ENCODE measurements around the gene PLEKHG4B.
"Not testable (repeated sequence)": the region's sequence is repeated elsewhere in the genome, so short reads cannot be mapped to it uniquely, and the experiment has no call there.

The PLEKHG4B gene

DNA sequence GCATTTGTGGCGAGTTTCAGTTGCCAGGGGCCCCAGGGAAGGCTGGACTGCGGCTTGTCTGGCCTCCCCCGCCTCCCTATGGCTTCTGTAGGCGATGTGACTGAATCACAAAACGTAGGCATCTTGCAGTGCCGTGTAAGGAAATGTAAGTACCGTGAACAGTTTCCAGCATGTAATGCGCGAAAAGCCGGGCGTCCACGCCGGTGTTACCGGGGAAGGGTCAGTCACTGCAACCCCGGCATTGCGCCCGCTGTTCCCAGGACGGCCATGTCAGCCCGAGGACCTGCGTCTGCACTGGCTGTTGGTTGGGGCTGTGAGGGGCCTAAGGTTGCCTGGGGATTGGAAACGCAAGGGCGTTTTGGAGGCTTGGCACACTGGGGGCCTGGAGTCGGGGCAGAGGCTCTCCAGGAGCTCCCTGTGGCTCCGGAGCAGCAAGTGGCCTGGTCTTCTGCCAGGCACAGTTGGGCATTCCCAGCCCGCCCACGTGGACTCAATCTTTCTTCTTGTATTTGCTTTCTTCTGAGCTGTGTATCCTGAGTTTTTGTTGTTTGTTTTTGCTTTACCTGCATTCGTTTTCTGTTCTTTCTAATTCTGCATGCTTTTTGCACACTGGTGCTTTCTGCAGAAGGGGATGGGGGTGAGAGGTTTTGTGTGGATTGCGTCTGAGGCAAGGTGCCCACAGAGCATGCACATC lies 36.9 kb upstream of the PLEKHG4B start:
- Histone ChIP-seq H3K4me1 (ENCODE audit: control insufficient read depth in 1 of 2, insufficient read depth in 2 of 2, low read length in 2 of 2) (no peaks in the 10 kb centered on the region), H3K36me3 (ENCODE audit: control insufficient read depth in 1 of 2, insufficient read depth in 2 of 2, low read length in 2 of 2) (no peaks in the 10 kb centered on the region), H3K27ac (ENCODE audit: low read depth, low read length) (no peak overlapping the region), H3K9me3 (ENCODE audit: control insufficient read depth in 1 of 2, low read length in 2 of 2) (no peaks in the 10 kb centered on the region), H3K9ac (ENCODE audit: low read depth in 1 of 2, low read length in 2 of 2) (no peak overlapping the region), H3K27me3 (ENCODE audit: control insufficient read depth in 1 of 2, insufficient read depth in 2 of 2, low read length in 2 of 2) (peaks cover 16 to 22% of the 10 kb centered on the region in 2 donors), H3K4me3 (ENCODE audit: low read depth in 1 of 2, low read length in 2 of 2) (no peak overlapping the region)

DNA sequence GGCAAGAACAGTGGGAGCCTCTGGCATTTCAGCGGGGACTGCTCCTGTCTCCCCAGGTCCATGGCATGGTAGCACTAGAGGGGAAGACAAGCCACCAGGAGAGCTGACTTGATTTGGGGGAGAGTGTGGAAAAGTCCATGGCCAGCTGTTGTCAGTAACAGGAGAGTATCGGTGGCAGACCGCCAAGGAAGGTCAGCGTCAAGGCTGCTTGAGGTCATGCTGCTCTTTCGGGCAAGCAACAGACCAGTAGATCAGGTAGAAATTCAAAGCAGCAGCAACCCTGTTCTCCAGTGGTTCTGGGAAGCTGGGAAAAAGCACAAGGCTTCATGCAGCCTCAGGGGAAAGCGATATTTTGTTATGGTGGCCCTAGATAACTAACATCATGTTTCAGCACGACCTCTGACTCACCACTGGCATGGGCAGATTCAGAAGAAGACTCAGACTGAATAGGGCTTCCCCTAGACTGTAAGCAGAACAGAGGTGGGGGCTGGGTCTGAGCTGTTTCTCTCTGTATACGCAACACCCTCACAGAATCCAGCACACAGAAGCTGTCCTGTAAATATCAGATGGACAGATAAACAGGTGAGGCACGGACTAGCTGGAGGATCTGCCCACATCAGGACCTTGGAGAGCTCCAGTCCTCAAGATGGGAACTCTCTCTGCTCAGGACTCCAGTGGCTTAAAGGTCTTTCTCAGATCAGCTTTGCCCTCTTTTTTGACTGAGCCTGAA lies 35.2 kb upstream of the PLEKHG4B start:
- Histone ChIP-seq H3K36me3 (ENCODE audit: control insufficient read depth in 1 of 2, insufficient read depth in 2 of 2, low read length in 2 of 2) (no peaks in the 10 kb centered on the region), H3K9me3 (ENCODE audit: control insufficient read depth in 1 of 2, low read length in 2 of 2) (no peaks in the 10 kb centered on the region), H3K4me1 (ENCODE audit: control insufficient read depth in 1 of 2, insufficient read depth in 2 of 2, low read length in 2 of 2) (no peaks in the 10 kb centered on the region), H3K4me3 (ENCODE audit: low read depth in 1 of 2, low read length in 2 of 2) (no peak overlapping the region), H3K27ac (ENCODE audit: low read depth, low read length) (no peak overlapping the region), H3K9ac (ENCODE audit: low read depth in 1 of 2, low read length in 2 of 2) (no peak overlapping the region), H3K27me3 (ENCODE audit: control insufficient read depth in 1 of 2, insufficient read depth in 2 of 2, low read length in 2 of 2) (peaks cover 16 to 22% of the 10 kb centered on the region in 2 donors)

DNA sequence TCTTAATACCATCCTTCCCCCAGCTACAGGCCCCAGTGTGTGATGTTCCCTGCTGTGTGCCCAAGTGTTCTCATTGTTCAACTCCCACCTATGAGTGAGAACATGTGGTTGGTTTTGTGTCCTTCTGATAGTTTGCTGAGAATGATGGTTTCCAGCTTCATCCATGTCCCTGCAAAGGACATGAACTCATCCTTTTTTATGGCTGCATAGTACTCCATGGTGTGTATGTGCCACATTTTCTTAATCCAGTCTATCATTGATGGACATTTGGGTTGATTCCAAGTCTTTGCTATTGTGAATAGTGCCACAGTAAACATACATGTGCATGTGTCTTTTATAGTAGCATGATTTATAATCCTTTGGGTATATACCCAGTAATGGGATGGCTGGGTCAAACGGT lies 31.7 kb upstream of the PLEKHG4B start:
- not testable (repeated sequence) for H3K27me3 ChIP-seq (ENCODE audit: control insufficient read depth in 1 of 2, insufficient read depth in 2 of 2, low read length in 2 of 2); H3K4me1 ChIP-seq (ENCODE audit: control insufficient read depth in 1 of 2, insufficient read depth in 2 of 2, low read length in 2 of 2); H3K9ac ChIP-seq (ENCODE audit: low read depth in 1 of 2, low read length in 2 of 2); H3K9me3 ChIP-seq (ENCODE audit: control insufficient read depth in 1 of 2, low read length in 2 of 2); H3K27ac ChIP-seq (ENCODE audit: low read depth, low read length); H3K36me3 ChIP-seq (ENCODE audit: control insufficient read depth in 1 of 2, insufficient read depth in 2 of 2, low read length in 2 of 2); H3K4me3 ChIP-seq (ENCODE audit: low read depth in 1 of 2, low read length in 2 of 2)

DNA sequence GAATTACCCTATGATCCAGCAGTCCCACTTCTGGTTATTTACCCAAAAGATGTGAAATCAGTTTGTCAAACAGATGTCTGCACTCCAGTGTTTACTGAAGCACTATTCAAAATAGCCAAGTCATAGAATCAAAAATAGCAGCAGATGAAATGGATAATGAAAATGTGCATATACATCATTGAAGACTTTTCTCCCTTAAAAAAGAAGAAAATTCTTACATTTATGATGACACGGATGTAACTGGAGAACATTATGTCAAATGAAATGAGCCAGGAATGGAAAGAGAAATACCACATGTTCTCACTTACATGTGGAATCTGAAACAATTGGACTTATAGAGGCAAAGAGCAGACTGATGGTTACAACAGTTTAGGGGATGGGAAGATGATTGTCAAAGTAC lies 21.5 kb upstream of the PLEKHG4B start:
- no peaks in the 10 kb centered on the region for H3K9me3 ChIP-seq (ENCODE audit: control insufficient read depth in 1 of 2, low read length in 2 of 2)
- H3K9ac ChIP-seq (ENCODE audit: low read depth in 1 of 2, low read length in 2 of 2): no peak overlapping the region
- H3K27ac ChIP-seq (ENCODE audit: low read depth, low read length): no peak overlapping the region
- no peak overlapping the region for H3K4me3 ChIP-seq (ENCODE audit: low read depth in 1 of 2, low read length in 2 of 2)
- peaks cover 0 to 3% of the 10 kb centered on the region in 2 donors for H3K27me3 ChIP-seq (ENCODE audit: control insufficient read depth in 1 of 2, insufficient read depth in 2 of 2, low read length in 2 of 2)
- H3K36me3 ChIP-seq (ENCODE audit: control insufficient read depth in 1 of 2, insufficient read depth in 2 of 2, low read length in 2 of 2): no peaks in the 10 kb centered on the region
- no peaks in the 10 kb centered on the region for H3K4me1 ChIP-seq (ENCODE audit: control insufficient read depth in 1 of 2, insufficient read depth in 2 of 2, low read length in 2 of 2)

DNA sequence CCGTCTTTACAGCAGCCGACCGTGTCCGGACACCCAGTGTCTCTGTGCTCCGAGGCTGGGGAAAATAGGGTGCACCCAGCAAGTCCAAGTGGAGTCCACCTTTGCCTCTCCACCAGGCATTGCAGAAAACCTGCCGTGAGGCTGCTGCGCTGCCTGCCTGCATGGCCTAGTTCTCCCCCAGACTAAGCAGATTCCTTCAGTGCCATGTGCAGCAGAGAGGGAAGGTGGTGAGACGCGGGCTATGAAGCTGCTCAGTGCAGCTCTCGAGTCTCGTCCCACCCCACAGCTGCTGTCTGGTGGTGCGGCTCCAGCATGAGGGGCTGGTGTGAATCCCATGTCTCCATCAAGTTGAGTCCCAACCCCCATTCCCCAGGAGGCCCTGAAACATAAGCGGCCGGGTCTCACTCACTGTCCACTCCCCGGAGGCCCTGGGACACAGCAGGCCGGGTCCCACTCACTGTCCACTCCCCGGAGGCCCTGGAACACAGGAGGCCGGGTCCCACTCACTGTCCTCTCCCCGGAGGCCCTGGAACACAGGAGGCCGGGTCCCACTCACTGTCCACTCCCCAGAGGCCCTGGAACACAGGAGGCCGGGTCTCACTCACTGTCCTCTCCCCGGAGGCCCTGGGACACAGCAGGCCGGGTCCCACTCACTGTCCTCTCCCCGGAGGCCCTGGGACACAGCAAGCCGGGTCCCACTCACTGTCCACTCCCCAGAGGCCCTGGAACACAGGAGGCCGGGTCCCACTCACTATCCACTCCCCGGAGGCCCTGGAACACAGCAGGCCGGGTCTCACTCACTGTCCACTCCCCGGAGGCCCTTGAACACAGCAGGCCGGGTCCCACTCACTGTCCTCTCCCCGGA lies 19.4 kb upstream of the PLEKHG4B start:
- not testable (repeated sequence) for H3K9ac ChIP-seq (ENCODE audit: low read depth in 1 of 2, low read length in 2 of 2)
- H3K27me3 ChIP-seq (ENCODE audit: control insufficient read depth in 1 of 2, insufficient read depth in 2 of 2, low read length in 2 of 2): peaks cover 0 to 11% of the 10 kb centered on the region in 2 donors

DNA sequence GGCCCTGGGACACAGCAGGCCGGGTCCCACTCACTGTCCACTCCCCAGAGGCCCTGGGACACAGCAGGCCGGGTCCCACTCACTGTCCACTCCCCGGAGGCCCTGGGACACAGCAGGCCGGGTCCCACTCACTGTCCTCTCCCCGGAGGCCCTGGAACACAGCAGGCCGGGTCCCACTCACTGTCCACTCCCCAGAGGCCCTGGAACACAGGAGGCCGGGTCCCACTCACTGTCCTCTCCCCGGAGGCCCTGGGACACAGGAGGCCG lies 18.9 kb upstream of the PLEKHG4B start:
- peaks cover 0 to 11% of the 10 kb centered on the region in 2 donors for H3K27me3 ChIP-seq (ENCODE audit: control insufficient read depth in 1 of 2, insufficient read depth in 2 of 2, low read length in 2 of 2)
- not testable (repeated sequence) for H3K9ac ChIP-seq (ENCODE audit: low read depth in 1 of 2, low read length in 2 of 2); H3K9me3 ChIP-seq (ENCODE audit: control insufficient read depth in 1 of 2, low read length in 2 of 2); H3K4me3 ChIP-seq (ENCODE audit: low read depth in 1 of 2, low read length in 2 of 2); H3K36me3 ChIP-seq (ENCODE audit: control insufficient read depth in 1 of 2, insufficient read depth in 2 of 2, low read length in 2 of 2); H3K27ac ChIP-seq (ENCODE audit: low read depth, low read length); H3K4me1 ChIP-seq (ENCODE audit: control insufficient read depth in 1 of 2, insufficient read depth in 2 of 2, low read length in 2 of 2)

More for the DNA sequence above, 19.4 kb upstream of the PLEKHG4B start:
- H3K36me3 ChIP-seq (ENCODE audit: control insufficient read depth in 1 of 2, insufficient read depth in 2 of 2, low read length in 2 of 2); H3K27ac ChIP-seq (ENCODE audit: low read depth, low read length); H3K4me3 ChIP-seq (ENCODE audit: low read depth in 1 of 2, low read length in 2 of 2); H3K4me1 ChIP-seq (ENCODE audit: control insufficient read depth in 1 of 2, insufficient read depth in 2 of 2, low read length in 2 of 2); H3K9me3 ChIP-seq (ENCODE audit: control insufficient read depth in 1 of 2, low read length in 2 of 2): not testable (repeated sequence)

DNA sequence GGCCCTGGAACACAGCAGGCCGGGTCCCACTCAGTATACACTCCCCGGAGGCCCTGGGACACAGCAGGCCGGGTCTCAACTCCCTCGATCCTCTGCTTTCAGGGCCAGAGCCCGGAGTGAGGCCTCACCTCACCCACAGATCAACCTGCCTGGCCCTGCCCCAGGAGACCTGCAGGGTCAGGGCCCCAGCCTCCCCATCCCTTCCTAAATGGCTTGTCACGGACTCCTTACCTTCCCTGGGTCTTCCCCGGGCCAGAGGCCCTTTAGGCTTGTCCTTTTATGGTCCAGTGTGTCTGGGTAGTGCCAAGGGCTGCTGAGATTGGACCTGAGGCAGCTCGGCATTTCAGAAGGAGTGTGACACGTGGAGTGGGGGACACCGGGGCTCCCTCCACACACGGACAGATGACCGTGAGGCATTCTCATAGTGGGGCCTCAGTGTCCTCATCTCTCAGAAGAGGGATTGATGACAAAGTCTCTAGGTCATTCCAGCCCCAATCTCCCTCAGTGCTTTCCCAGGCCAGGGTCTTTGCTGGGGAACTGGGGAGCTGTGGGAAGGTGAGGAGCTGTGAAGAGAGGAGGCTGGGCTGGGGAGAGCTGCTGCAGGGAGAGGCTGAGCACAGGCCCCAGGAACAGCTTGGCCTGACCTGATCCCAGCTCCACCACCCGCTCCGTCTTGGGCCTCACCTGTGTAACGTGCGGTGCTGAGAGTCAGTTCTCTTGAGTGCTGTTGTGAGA lies 18.0 kb upstream of the PLEKHG4B start:
- no peaks in the 10 kb centered on the region for H3K36me3 ChIP-seq (ENCODE audit: control insufficient read depth in 1 of 2, insufficient read depth in 2 of 2, low read length in 2 of 2)
- H3K9ac ChIP-seq (ENCODE audit: low read depth in 1 of 2, low read length in 2 of 2): no peak overlapping the region
- H3K4me3 ChIP-seq (ENCODE audit: low read depth in 1 of 2, low read length in 2 of 2): no peak overlapping the region
- peaks cover 0 to 14% of the 10 kb centered on the region in 2 donors for H3K27me3 ChIP-seq (ENCODE audit: control insufficient read depth in 1 of 2, insufficient read depth in 2 of 2, low read length in 2 of 2)
- H3K27ac ChIP-seq (ENCODE audit: low read depth, low read length): no peak overlapping the region
- no peaks in the 10 kb centered on the region for H3K4me1 ChIP-seq (ENCODE audit: control insufficient read depth in 1 of 2, insufficient read depth in 2 of 2, low read length in 2 of 2)
- no peaks in the 10 kb centered on the region for H3K9me3 ChIP-seq (ENCODE audit: control insufficient read depth in 1 of 2, low read length in 2 of 2)

DNA sequence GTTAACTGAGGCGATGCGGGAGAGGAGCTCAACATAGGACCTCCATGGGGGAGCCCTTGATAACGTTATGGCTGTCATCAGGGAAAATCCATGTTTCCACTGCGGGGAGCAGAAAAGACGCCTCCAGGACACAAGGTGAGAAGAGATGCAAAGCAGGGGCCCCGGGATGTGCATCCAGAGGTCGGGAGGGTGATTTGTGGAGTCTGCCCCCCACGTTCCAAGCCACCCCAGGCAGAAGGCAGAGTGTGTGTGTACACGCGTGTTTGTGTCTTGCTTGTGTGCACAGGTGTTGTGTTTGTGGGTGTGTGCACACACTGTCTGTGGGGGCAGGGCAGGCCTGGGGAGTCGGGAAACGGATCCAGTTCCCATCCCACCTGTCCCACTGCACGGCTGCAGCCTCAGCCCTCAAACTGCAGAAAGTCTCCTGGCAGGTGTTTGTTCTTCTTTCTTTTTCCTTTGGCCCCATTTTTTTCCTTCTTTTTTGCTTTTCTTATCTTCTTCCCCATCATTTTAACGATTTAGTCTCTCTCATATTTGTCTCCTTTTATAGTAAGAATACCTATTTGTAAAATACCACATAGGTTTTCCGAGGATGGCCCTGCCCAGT lies 17.4 kb upstream of the PLEKHG4B start:
- Histone ChIP-seq H3K9ac (ENCODE audit: low read depth in 1 of 2, low read length in 2 of 2) (no peak overlapping the region), H3K4me3 (ENCODE audit: low read depth in 1 of 2, low read length in 2 of 2) (no peak overlapping the region), H3K27me3 (ENCODE audit: control insufficient read depth in 1 of 2, insufficient read depth in 2 of 2, low read length in 2 of 2) (peaks cover 0 to 14% of the 10 kb centered on the region in 2 donors), H3K27ac (ENCODE audit: low read depth, low read length) (no peak overlapping the region), H3K4me1 (ENCODE audit: control insufficient read depth in 1 of 2, insufficient read depth in 2 of 2, low read length in 2 of 2) (no peaks in the 10 kb centered on the region), H3K36me3 (ENCODE audit: control insufficient read depth in 1 of 2, insufficient read depth in 2 of 2, low read length in 2 of 2) (no peaks in the 10 kb centered on the region), H3K9me3 (ENCODE audit: control insufficient read depth in 1 of 2, low read length in 2 of 2) (no peaks in the 10 kb centered on the region)

DNA sequence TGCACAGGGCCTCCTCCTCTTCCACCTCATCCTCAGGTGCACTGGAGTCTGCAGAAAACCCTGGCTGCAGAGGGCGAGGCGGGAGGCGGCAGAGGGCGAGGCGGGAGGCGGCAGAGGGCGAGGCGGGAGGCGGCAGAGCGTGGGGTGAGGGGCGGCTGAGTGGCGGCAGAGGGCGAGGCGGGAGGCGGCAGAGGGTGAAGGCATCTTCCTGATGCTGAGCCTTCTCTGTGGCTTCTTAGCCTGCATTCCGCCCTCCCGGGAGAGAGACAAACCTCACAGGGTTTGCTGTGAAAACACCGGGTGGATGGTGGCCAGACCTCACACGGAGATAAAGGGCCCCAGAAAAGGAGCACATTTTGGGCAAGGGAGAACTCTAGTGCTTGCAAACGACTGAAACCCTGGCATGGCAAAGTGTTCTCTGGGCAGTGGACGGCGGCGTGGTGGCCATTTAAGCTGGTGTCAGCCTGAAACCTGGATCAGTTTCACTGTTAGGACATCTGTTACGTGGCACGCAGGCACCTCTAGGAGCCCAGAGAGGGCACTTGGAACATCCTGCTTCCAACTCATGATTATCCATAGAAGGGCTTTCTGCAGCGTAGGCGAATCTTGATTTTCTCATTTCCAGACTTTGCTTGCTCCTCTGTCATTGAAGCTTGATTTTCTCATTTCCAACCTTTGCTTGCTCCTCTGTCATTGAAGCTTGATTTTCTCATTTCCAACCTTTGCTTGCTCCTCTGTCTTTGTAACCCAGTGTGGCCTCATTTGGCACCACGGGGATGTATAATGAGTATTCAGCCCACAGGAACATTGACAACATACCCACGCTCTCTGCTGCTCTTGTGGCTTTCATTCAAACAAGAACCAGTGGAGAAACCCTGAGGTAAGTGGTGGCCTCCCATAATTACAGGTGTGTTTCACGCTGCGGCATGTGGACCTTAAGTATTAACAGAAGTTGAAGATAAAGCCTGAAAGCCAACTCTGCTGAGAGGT lies 16.3 kb upstream of the PLEKHG4B start:
- H3K27me3 ChIP-seq (ENCODE audit: control insufficient read depth in 1 of 2, insufficient read depth in 2 of 2, low read length in 2 of 2): peaks cover 0 to 14% of the 10 kb centered on the region in 2 donors
- H3K27ac ChIP-seq (ENCODE audit: low read depth, low read length): no peak overlapping the region
- H3K4me3 ChIP-seq (ENCODE audit: low read depth in 1 of 2, low read length in 2 of 2): no peak overlapping the region
- H3K36me3 ChIP-seq (ENCODE audit: control insufficient read depth in 1 of 2, insufficient read depth in 2 of 2, low read length in 2 of 2): no peaks in the 10 kb centered on the region
- no peaks in the 10 kb centered on the region for H3K9me3 ChIP-seq (ENCODE audit: control insufficient read depth in 1 of 2, low read length in 2 of 2)
- no peaks in the 10 kb centered on the region for H3K4me1 ChIP-seq (ENCODE audit: control insufficient read depth in 1 of 2, insufficient read depth in 2 of 2, low read length in 2 of 2)
- no peak overlapping the region for H3K9ac ChIP-seq (ENCODE audit: low read depth in 1 of 2, low read length in 2 of 2)
